Stimulated activated naive CD8-positive, alpha-beta T cell treated with anti-CD3 and anti-CD28 coated beads, Interleukin-15, amount 100 ng/mL, for 72 hours (primary cell): ENCODE measurements around the gene CASP6.
A peak's percentile ranks its signal among the peaks of the same experiment; 100 is the strongest.

Source experiments
- ATAC-seq: fragments of 150-1000 bp; cut with Tn5 transposase; 2 replicates; pipeline ENCODE4 v1.10.0; 2021; ENCODE audit warnings: mild to moderate bottlenecking, moderate library complexity
- DNase-seq, 2 donors: peaks; one replicate each; pipeline ENCODE4 v3.0.0; 2021 to 2022
- H3K27ac Mint-ChIP-seq, 2 donors: one replicate each; pipeline ENCODE4 v1.8.0; 2022; ENCODE audit warnings: mild to moderate bottlenecking in 2 of 2, mixed read lengths in 2 of 2, moderate library complexity in 2 of 2
- H3K27me3 Mint-ChIP-seq: one replicate; pipeline ENCODE4 v1.8.0; 2022; ENCODE audit warnings: mixed read lengths
- H3K4me1 Mint-ChIP-seq: one replicate; pipeline ENCODE4 v1.8.0; 2022; ENCODE audit warnings: mild to moderate bottlenecking, mixed read lengths
- H3K4me3 Mint-ChIP-seq, 2 donors: one replicate each; pipeline ENCODE4 v1.8.0; 2022; ENCODE audit warnings: mild to moderate bottlenecking in 2 of 2, mixed read lengths in 2 of 2, moderate library complexity in 1 of 2
- H3K9me3 Mint-ChIP-seq, 2 donors: one replicate each; pipeline ENCODE4 v1.8.0; 2022; ENCODE audit warnings: mixed read lengths in 2 of 2

CASP6 gene

DNA sequence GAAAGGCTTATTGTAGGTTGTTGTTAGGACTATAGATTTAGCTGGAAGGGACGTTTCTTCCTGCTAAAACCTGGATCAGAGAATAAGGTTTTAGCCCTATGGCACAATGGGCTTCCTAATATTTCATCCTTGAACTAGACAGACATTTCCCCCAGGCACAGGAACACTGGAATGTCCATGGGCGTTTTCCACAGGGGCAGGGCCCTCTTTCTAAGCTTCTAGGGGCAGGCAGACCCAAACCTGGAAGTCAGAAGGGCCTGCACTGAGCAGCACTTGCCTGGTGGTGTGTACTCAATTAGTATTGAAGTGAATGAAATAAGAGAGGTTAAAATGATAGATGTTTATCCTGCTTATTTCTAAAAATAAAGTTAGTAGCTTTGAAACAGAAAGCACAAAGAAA, 41.1 kb downstream of the CASP6 start:
- ATAC-seq (no peak), DNase-seq (no peak)
- H3K27me3 Mint-ChIP-seq = no peaks in the 10 kb centered on the region
- no peaks in the 10 kb centered on the region for H3K9me3 Mint-ChIP-seq
- peaks cover 46% of the 10 kb centered on the region for H3K4me1 Mint-ChIP-seq
- H3K27ac Mint-ChIP-seq = no peak overlapping the region
- H3K4me3 Mint-ChIP-seq = no peak overlapping the region

DNA sequence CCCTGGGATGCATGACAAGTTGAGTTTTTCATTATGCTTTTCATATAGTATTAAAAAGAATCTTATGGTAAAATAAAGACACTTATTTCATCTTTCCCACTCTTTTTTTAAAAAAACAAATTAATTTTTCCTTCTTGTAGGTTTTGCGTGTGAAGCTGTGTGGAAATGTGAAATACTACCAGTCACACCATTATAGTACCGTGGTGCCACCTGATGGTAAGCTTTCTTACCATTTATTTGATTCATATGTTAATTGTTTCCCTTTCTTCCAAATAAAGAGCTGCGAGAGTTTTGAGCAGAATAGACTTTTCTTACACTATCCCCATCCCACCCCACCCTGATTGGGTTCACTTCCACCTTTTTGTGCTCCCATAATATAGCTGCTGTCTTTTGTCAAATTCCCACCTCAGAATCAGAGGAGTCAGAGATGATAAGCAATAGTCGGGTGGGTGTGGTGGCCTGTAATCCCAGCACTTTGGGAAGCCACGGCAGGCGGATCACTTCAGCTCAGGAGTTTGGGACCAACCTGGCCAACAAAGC, 44.3 kb downstream of the CASP6 start:
- Mint-ChIP-seq H3K27me3 (no peaks in the 10 kb centered on the region), H3K4me3 (no peak overlapping the region), H3K9me3 (no peaks in the 10 kb centered on the region), H3K4me1 (peaks cover 44% of the 10 kb centered on the region), H3K27ac (peak overlapping the region in 1 of 2 donors; percentile 54)
- ATAC-seq = no peak
- DNase-seq = no peak

DNA sequence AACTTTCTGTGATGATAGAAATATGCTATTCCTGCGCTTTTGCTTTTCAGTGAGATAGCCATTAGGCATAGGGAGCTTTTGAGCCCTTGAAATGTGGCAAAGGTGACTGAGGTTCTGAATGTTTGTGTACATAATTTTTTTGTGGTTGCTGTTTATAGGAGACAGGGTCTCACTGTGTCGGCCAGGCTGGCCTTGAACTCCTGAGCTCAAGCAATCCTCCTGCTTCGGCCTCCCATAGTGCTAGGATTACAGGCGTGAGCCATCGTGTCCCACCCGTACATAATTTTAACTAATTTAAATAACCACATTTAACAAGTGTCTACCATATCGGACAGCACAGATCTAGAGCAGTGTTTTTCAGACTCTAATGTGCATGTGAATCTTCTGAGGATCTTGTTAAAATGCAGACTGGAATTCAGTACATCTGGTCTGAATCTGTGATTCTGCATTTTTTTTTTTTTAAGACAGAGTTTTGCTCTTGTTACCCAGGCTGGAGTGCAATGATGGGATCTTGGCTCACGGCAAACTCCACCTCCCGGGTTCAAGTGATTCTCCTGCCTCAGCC, 45.3 kb downstream of the CASP6 start:
- peaks cover 37% of the 10 kb centered on the region for H3K4me1 Mint-ChIP-seq
- ATAC-seq = no peak
- no peaks in the 10 kb centered on the region for H3K27me3 Mint-ChIP-seq

DNA sequence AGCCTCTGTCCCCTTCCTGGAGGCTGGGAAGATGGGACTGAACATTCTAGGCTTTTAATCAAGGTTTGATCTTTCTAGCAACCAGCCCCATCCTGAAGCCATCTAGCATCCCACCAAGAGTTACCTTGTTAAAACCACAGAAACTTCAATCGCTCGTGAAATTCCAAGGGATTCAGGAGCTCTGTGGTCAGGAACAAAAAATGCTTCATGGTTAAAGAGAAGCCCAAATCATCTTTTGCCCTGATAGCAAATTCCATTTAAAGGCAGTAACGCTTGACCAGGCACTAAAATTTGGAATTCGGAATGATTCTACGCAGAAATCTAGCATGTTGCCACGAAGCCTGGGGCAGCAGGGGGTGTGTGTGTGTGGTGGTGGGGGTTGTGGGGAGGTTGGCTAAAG, 47.8 kb downstream of the CASP6 start:
- no peak overlapping the region for H3K4me3 Mint-ChIP-seq
- peaks cover 0 to 11% of the 10 kb centered on the region in 2 donors for H3K9me3 Mint-ChIP-seq
- H3K27me3 Mint-ChIP-seq = no peaks in the 10 kb centered on the region
- H3K4me1 Mint-ChIP-seq = peaks cover 34% of the 10 kb centered on the region
- H3K27ac Mint-ChIP-seq = peak overlapping the region; percentile 13 to 63
- ATAC-seq = peak; percentile 33
- DNase-seq = no peak

More for the DNA sequence above, 45.3 kb downstream of the CASP6 start:
- H3K9me3 Mint-ChIP-seq = no peaks in the 10 kb centered on the region
- H3K27ac Mint-ChIP-seq = peak overlapping the region in 1 of 2 donors; percentile 27
- no peak for DNase-seq
- no peak overlapping the region for H3K4me3 Mint-ChIP-seq

DNA sequence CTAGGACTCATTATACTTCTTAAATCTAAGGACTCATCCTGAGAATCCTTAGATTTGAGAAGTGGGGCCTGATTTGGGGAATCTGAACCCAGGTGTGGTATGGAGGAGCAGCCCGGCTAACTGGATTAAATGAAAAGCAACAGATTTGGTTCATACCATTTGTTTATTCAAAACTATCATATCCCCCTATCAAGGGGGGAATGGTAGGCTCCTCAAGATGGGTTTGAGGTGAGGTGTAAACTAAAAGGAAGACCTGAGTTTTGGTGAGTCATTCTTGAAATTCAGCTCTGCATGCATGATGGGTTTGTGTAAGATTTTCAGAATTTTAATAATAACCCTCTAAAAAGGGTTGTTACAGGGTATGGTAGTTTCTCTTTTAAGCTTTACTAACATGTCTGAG, 53.4 kb downstream of the CASP6 start:
- DNase-seq (peak; percentile 37 to 41), ATAC-seq (peak; percentile 76)
- Mint-ChIP-seq H3K9me3 (peaks cover 7 to 17% of the 10 kb centered on the region in 2 donors), H3K27ac (no peak overlapping the region), H3K4me1 (peaks cover 18% of the 10 kb centered on the region), H3K27me3 (no peaks in the 10 kb centered on the region), H3K4me3 (peak overlapping the region in 1 of 2 donors; percentile 10)

DNA sequence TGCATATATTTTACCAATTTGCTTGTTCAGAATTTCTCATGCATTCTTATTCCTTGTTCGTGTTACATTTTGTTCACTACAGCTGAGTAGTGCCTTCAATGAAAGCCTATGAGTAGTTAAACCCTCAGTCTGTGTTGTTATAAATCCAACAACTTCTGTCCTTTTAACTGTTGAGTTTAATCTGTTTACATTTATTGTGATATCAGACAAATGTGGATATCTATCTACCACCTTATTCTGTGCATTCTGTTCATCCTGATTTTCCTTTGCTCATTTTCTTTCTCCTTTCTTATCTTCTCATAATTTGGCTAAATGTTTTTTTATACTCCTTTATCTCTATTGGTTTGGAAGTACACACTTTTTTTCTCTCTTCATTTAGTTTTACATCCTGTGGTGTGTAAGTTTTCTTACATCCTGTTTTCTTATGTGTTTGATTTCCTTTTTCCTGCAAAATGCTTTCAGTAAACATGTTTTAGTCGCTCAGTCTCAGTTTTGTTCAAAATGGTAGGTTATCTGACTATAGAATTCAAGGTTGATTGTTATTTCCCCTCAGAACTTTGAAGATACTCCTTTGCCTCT, 54.2 kb downstream of the CASP6 start:
- no peaks in the 10 kb centered on the region for H3K27me3 Mint-ChIP-seq
- H3K27ac Mint-ChIP-seq = peak overlapping the region; percentile 31 to 61

DNA sequence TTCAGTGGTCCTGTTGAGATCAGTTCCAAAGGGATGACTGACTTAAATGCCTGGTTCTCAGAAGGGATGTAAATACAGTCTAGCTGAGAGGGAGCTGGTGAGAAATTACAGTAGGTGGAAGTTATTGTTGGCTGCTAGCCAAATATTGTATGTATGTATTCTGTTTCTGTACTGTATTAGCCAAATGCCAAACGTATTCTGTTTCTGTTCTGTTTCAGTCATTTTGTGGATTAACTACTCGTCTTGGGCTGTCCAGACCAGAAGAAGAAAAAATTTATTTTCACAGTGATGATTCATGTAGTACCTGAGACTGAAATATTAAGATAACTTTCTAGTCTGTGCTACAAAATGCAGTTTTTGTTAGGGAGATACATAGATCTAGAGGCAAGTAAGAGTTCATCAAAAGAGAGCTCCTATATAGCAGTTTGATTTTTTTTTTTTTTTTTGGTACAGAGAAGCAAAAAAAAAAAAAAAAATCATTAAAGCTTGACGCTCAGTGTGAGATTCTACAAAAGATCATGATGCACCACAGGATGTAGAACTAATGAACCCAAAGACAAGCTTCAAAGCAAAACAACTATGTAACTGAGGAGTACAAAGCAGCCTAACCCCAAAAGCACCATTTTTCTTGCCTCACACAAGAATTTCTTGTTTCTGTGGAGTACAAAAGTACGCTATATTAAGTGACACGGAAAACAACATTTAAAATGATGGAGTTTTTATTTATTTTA, 54.8 kb downstream of the CASP6 start:
- peak overlapping the region; percentile 46 to 58 for H3K4me3 Mint-ChIP-seq
- peak overlapping the region; percentile 8 to 35 for H3K27ac Mint-ChIP-seq
- peaks cover 13% of the 10 kb centered on the region for H3K4me1 Mint-ChIP-seq
- H3K9me3 Mint-ChIP-seq = peaks cover 7 to 17% of the 10 kb centered on the region in 2 donors
- DNase-seq (no peak), ATAC-seq (peak; percentile 83)
- H3K27me3 Mint-ChIP-seq = no peaks in the 10 kb centered on the region

More for the DNA sequence above, 54.2 kb downstream of the CASP6 start:
- peaks cover 7 to 17% of the 10 kb centered on the region in 2 donors for H3K9me3 Mint-ChIP-seq
- H3K4me1 Mint-ChIP-seq = peaks cover 13% of the 10 kb centered on the region
- no peak for ATAC-seq
- H3K4me3 Mint-ChIP-seq = peak overlapping the region; percentile 45 to 73
- DNase-seq = no peak

DNA sequence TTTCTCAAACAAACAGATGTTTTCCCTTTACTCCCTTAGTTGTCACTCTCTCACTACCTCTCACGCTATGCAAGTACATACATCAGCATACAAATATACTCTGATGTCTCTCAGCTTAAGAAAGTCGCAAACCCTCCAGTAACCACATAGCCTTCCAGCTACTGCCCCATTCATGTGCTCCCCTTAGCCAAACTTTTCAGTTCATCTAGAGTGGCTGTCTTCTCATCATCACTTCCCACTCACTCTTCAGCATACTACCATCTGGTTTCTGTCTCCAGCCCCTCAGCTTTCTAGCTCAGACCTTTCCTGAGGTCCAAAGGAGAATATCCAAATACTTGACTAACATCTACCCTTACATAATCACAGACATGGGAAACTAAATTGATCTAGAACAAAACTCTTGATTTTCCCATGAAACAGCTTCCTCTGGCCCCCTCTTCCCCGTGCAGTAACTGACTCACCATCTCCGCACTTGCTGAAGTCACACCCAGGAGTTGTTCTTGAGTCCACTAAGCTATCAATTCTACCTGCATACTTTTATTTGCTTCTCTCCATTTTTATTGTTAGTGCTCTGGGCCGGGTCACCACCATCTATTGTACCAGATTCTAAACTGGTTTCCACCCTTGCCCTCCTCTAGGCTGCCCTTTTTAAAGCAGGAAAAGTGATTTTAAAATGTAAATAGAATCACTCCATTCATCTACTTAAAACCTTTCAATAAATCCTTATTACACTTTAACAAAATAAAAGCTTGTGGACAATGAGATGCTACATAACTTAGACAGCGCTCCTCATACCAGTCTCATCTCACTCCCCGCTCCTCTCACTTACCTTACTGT, 57.2 kb downstream of the CASP6 start:
- H3K4me3 Mint-ChIP-seq = no peak overlapping the region
- DNase-seq (no peak), ATAC-seq (peak; percentile 32)
- H3K9me3 Mint-ChIP-seq = peaks cover 6 to 7% of the 10 kb centered on the region in 2 donors
- H3K27ac Mint-ChIP-seq = no peak overlapping the region
- H3K4me1 Mint-ChIP-seq = peaks cover 7% of the 10 kb centered on the region
- H3K27me3 Mint-ChIP-seq = no peaks in the 10 kb centered on the region

DNA sequence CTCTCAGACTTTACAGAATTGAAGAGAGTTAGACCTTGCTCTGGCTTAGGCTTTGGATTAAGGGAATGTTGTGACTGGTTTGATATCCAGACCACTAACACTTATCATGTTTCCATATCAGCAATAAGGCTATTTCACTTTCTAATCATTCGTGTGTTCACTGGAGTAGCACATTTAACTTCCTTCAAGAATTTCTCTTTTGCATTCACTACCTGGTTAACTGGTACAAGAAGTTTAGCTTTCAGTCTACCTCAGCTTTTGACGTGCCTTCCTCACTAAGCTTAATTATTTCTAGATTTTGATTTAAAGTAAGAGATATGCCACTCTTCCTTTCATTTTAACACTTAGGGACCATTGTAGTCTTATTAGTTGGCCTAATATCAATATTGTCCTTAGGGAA, 62.6 kb downstream of the CASP6 start:
- no peak overlapping the region for H3K4me3 Mint-ChIP-seq

More for the DNA sequence above, 62.6 kb downstream of the CASP6 start:
- peak overlapping the region in 1 of 2 donors; percentile 21 for H3K27ac Mint-ChIP-seq
- ATAC-seq (no peak), DNase-seq (no peak)
- H3K4me1 Mint-ChIP-seq = peaks cover 16% of the 10 kb centered on the region
- no peaks in the 10 kb centered on the region for H3K27me3 Mint-ChIP-seq
- peaks cover 13 to 29% of the 10 kb centered on the region in 2 donors for H3K9me3 Mint-ChIP-seq
